ENCODE data around the gene TNFAIP3.

TNFAIP3 gene

GRCh38 chr6:137849981-137850714, 16.9 kb upstream of the TNFAIP3 start:
- TF ChIP-seq ZNF274 (IDR thresholded peaks at IDR 0.05; ENCODE audit: low read depth, low read length): no peak
- no peak overlapping the region for H3K4me3 ChIP-seq (ENCODE audit: low read length)

GRCh38 chr6:137850816-137851602, 16.1 kb upstream of the TNFAIP3 start:
- TF ChIP-seq ZNF274 (IDR thresholded peaks at IDR 0.05; ENCODE audit: low read depth, low read length): no peak
- H3K4me3 ChIP-seq (ENCODE audit: low read length): no peak overlapping the region

DNA sequence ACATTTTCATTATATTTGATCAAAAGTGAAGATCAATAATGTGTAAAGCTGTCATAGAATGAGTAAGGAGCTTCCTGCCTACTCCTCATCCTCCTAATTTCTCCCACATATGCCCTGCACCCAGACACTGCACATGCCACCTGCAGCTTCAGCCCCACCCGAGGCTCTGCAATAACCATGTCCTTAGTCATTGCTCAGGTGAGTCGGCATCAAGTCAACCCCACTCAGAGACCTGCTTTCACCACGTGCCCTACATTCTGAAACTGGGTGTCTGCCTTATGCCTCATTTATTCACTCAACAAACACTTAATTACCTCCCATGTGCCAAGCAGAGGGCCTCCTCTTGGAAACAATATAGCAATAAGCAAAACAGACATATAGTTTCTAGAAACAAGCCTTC, 15.4 kb upstream of the TNFAIP3 start:
- no peak for TF ChIP-seq ZNF274 (IDR thresholded peaks at IDR 0.05; ENCODE audit: low read depth, low read length)
- no peak overlapping the region for H3K4me3 ChIP-seq (ENCODE audit: low read length)

- H3K4me3 ChIP-seq (ENCODE audit: low read length): no peak overlapping the region
- no peak for TF ChIP-seq ZNF274 (IDR thresholded peaks at IDR 0.05; ENCODE audit: low read depth, low read length)
Observed at GRCh38 chr6:137852346-137852745, 14.7 kb upstream of the TNFAIP3 start.

- H3K4me3 ChIP-seq (ENCODE audit: low read length): no peak overlapping the region
- TF ChIP-seq ZNF274 (IDR thresholded peaks at IDR 0.05; ENCODE audit: low read depth, low read length): no peak
Observed at GRCh38 chr6:137852811-137853210, 14.2 kb upstream of the TNFAIP3 start.

GRCh38 chr6:137853569-137854213, 13.4 kb upstream of the TNFAIP3 start:
- H3K4me3 ChIP-seq (ENCODE audit: low read length): no peak overlapping the region
- TF ChIP-seq ZNF274 (IDR thresholded peaks at IDR 0.05; ENCODE audit: low read depth, low read length): no peak

- TF ChIP-seq ZNF274 (IDR thresholded peaks at IDR 0.05; ENCODE audit: low read depth, low read length): no peak
- H3K4me3 ChIP-seq (ENCODE audit: low read length): no peak overlapping the region
Observed at GRCh38 chr6:137856138-137856898, 10.7 kb upstream of the TNFAIP3 start.

GRCh38 chr6:137859025-137859424, 8.0 kb upstream of the TNFAIP3 start:
- no peak for TF ChIP-seq ZNF274 (IDR thresholded peaks at IDR 0.05; ENCODE audit: low read depth, low read length)
- no peak overlapping the region for H3K4me3 ChIP-seq (ENCODE audit: low read length)

- no peak for TF ChIP-seq ZNF274 (IDR thresholded peaks at IDR 0.05; ENCODE audit: low read depth, low read length)
- no peak overlapping the region for H3K4me3 ChIP-seq (ENCODE audit: low read length)
Observed at GRCh38 chr6:137860394-137861005, 6.6 kb upstream of the TNFAIP3 start.

DNA sequence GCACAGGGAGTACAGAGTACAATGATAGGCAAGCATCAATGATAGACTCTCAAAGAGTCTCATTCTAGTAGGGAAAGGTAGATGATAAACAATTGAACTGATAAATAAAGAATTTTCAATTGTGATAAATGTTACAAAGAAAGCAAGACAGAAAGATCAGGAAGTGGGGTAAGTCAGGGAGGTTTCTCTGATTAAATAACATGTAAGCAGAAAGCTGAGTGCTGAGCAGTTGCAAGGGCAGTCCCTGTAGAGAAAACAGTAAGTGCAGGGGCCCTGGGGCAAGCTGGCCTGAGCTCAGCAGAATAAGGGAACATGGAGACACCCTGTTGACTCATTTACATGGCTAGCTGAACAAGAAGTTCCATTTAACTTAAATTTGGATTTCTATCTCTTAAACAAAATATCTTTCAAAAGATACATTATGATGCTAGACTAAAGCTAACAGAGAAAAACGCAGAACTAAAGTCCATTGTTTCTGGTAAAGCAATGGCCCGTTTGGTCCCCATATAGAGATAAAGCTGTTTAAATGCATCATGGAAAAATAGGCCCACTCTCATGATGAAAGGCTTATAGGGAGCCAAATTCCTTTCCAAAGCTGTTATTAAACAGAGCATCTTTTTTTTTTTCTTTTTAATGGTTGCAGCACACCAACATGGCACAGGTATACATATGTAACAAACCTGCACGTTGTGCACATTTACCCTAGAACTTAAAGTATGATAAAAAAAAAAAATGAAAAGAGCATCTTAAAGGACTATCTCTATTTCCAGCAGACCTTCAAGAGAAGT, 5.3 kb upstream of the TNFAIP3 start:
- H3K4me3 ChIP-seq (ENCODE audit: low read length): no peak overlapping the region
- TF ChIP-seq ZNF274 (IDR thresholded peaks at IDR 0.05; ENCODE audit: low read depth, low read length): no peak

- H3K4me3 ChIP-seq (ENCODE audit: low read length): no peak overlapping the region
Observed at GRCh38 chr6:137862419-137863090, 4.5 kb upstream of the TNFAIP3 start.

DNA sequence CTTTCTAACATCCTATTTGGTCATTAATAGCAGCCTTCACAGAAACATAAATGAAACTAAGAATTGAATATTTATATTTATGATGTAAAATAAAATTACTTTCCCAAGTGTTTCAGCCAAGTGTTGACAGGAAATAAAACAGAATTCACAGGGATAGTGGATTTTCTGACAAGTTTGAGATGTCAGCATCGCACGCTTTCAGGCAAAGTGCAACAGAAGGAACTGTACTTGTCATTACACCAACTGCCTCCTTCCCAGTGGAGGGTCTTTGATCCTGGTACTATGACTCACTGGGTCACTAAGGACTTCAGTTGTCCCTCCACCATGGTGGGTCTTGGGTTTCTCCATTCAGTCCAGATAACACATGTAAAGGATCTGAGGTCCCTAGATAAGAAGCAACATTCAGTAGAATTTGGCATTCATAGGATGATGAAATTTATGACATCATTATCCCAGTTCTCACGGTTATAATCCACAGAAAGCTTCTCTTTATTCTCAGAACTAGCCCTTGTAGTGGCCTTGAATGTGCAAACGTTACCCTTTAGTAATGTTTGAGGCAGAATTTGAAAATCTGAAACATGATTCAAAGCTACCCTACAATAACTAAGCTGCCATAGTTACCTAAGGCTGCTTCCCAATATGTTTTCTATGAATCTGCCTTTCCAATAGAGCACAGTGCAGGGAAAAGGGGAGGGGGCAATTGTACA, 3.8 kb upstream of the TNFAIP3 start:
- no peak for TF ChIP-seq ZNF274 (IDR thresholded peaks at IDR 0.05; ENCODE audit: low read depth, low read length)
- no peak overlapping the region for H3K4me3 ChIP-seq (ENCODE audit: low read length)

More at GRCh38 chr6:137862419-137863090, 4.5 kb upstream of the TNFAIP3 start:
- no peak for TF ChIP-seq ZNF274 (IDR thresholded peaks at IDR 0.05; ENCODE audit: low read depth, low read length)
